Peyer's patch (tissue), 4 donors: ENCODE data around the gene RAB7B.

ENCODE experiments used
- POLR2A ChIP-seq, 2 donors: fragments of 450-650 bp; IDR thresholded peaks; one replicate each; pipeline ENCODE4 v1.5.1; 2017; ENCODE audit warnings: antibody characterized with exemption in 2 of 2, mild to moderate bottlenecking in 2 of 2, moderate library complexity in 2 of 2
- TF ChIP-seq, protein P1 (sequence below), 6 experiments: fragments of 450-650 bp in 4 of 6; fragments of 200-600 bp in 2 of 6; sonication (generic) in 1 of 6; IDR thresholded peaks; one replicate each; pipeline ENCODE4 v1.5.1; 2017 to 2019; ENCODE audit warnings: antibody characterized with exemption in 6 of 6, mild to moderate bottlenecking in 3 of 6, moderate library complexity in 1 of 6

- TF ChIP-seq, protein P1, sequence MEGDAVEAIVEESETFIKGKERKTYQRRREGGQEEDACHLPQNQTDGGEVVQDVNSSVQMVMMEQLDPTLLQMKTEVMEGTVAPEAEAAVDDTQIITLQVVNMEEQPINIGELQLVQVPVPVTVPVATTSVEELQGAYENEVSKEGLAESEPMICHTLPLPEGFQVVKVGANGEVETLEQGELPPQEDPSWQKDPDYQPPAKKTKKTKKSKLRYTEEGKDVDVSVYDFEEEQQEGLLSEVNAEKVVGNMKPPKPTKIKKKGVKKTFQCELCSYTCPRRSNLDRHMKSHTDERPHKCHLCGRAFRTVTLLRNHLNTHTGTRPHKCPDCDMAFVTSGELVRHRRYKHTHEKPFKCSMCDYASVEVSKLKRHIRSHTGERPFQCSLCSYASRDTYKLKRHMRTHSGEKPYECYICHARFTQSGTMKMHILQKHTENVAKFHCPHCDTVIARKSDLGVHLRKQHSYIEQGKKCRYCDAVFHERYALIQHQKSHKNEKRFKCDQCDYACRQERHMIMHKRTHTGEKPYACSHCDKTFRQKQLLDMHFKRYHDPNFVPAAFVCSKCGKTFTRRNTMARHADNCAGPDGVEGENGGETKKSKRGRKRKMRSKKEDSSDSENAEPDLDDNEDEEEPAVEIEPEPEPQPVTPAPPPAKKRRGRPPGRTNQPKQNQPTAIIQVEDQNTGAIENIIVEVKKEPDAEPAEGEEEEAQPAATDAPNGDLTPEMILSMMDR (IDR thresholded peaks at IDR 0.05) = no peak
- no peak for TF ChIP-seq POLR2A (IDR thresholded peaks at IDR 0.05)
Observed at GRCh38 chr1:206032380-206033140, 29.4 kb upstream of the RAB7B start.
